ENCODE data around the gene CNGB1. TPM values are rescaled to one million over a fixed set of nuclear protein-coding genes. Genes with fewer than 3 reads are reported as not detected.
"Not testable (repeated sequence)": the region's sequence is repeated elsewhere in the genome, so short reads cannot be mapped to it uniquely, and the experiment has no call there.

The CNGB1 gene
- total RNA-seq, 1 donor from 2014 or later: not detected

DNA sequence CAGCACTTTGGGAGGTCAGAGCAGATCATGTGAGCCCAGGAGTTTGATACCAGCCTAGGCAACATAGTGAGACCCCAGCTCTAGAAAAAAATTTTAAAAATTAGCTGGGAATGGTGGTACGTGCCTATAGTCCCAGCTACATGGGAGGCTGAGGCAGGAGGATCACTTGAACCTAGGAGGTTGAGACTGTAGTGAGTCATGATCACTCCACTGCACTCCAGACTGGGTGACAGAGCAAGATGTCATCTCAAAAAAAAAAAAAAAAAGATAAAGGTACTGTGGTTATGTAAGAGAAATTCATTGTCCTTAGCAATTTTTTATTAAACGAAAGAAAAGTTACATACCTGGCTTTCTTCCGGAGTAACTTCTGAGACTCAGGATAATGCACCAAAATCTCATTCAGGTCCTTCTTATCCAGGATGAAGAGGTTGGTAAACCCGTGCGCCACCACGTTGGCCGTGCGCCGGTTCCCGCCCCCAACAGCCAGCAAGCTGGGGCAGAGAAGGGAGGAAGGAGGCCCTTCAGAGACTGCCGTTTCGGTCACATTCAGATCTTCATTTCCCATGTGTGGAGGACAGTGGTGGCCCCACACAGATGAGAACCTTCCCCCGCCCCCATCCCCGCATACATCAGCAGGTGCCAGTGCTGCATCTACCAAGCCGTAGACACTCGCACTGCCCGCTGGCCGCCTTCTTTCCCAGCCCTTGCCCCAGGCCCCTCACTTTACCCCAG, 73.7 kb downstream of the CNGB1 start:
- no peaks in the 10 kb centered on the region for H3K9me3 Mint-ChIP-seq
- H3K27me3 Mint-ChIP-seq (ENCODE audit: low read depth): peaks cover 13% of the 10 kb centered on the region
- intact Hi-C loops (cut with micrococcal nuclease): loop anchor here (5.0 to 10.0 kb wide), 3 partner anchors 140 to 322 kb away; partner anchors contain the start of gene CFAP20
- peaks cover 10% of the 10 kb centered on the region for H3K4me1 Mint-ChIP-seq (ENCODE audit: low read depth)
- H3K4me3 Mint-ChIP-seq (ENCODE audit: low read depth): no peak overlapping the region
- H3K36me3 Mint-ChIP-seq (ENCODE audit: low read depth): no peaks in the 10 kb centered on the region
- H3K27ac Mint-ChIP-seq: no peak overlapping the region
- DNase-seq (ENCODE audit: low spot score): no peak

DNA sequence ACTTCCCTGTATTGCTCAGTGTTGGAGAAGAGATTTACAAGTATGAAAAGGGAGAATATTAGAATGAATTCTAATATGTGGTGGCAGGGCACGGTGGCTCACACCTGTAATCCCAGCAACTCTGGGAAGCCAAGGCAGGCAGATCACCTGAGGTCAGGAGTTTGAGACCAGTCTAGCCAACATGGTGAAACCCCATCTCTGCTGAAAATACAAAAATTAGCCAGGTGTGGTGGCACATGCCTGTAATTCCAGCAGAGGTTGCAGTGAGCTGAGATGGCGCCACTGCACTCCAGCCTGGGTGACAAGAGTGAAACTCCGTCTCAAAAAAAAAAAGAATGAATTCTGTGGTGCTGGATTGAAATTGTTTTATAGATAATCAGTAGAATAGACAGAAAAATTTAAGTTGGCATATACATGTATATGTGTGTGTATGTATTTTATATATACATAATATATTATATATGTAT, 75.8 kb downstream of the CNGB1 start:
- H3K4me1 Mint-ChIP-seq (ENCODE audit: low read depth); H3K4me3 Mint-ChIP-seq (ENCODE audit: low read depth); DNase-seq (ENCODE audit: low spot score); H3K9me3 Mint-ChIP-seq; H3K27ac Mint-ChIP-seq; H3K36me3 Mint-ChIP-seq (ENCODE audit: low read depth): not testable (repeated sequence)
- intact Hi-C loops (cut with micrococcal nuclease): loop anchor here (5.0 to 10.0 kb wide), 3 partner anchors 138 to 320 kb away; partner anchors contain the start of gene CFAP20
- H3K27me3 Mint-ChIP-seq (ENCODE audit: low read depth): peaks cover 17% of the 10 kb centered on the region

DNA sequence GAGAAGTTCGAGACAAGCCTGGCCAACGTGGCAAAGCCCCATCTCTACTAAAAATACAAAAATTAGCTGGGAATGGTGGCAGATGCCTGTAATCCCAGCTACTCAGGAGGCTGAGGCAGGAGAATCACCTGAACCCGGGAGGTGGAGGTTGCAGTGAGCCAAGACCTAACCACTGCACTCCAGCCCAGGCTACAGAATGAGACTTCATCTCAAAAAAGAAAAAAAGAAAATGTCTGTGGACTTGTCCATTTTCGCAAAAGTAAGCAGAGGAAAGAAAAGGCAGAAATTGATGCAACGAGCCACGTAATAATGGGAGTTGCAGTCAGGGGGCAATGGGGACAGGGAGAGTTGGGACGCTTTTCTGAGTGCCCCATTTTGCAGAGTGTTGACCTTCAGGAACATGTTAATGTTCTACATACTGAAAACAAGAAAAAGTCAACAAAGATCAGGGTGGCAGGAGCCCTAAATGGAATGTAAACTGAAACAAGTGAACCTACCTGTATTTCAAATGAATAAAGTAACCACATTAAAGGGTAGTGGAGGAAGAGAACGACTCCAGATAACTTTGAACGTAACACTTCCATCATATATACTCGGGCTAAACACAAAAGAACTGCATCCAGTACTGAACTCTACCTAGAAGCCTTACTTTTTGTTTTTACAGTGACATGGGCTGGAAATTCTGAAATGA, 76.4 kb downstream of the CNGB1 start:
- H3K27ac Mint-ChIP-seq: no peak overlapping the region
- H3K27me3 Mint-ChIP-seq (ENCODE audit: low read depth): peaks cover 15% of the 10 kb centered on the region
- intact Hi-C loops (cut with micrococcal nuclease): loop anchor here (5.0 to 10.0 kb wide), 3 partner anchors 137 to 320 kb away; partner anchors contain the start of gene CFAP20
- H3K36me3 Mint-ChIP-seq (ENCODE audit: low read depth): no peaks in the 10 kb centered on the region
- no peak for DNase-seq (ENCODE audit: low spot score)
- H3K4me1 Mint-ChIP-seq (ENCODE audit: low read depth): peaks cover 10% of the 10 kb centered on the region
- H3K4me3 Mint-ChIP-seq (ENCODE audit: low read depth): no peak overlapping the region
- no peaks in the 10 kb centered on the region for H3K9me3 Mint-ChIP-seq

DNA sequence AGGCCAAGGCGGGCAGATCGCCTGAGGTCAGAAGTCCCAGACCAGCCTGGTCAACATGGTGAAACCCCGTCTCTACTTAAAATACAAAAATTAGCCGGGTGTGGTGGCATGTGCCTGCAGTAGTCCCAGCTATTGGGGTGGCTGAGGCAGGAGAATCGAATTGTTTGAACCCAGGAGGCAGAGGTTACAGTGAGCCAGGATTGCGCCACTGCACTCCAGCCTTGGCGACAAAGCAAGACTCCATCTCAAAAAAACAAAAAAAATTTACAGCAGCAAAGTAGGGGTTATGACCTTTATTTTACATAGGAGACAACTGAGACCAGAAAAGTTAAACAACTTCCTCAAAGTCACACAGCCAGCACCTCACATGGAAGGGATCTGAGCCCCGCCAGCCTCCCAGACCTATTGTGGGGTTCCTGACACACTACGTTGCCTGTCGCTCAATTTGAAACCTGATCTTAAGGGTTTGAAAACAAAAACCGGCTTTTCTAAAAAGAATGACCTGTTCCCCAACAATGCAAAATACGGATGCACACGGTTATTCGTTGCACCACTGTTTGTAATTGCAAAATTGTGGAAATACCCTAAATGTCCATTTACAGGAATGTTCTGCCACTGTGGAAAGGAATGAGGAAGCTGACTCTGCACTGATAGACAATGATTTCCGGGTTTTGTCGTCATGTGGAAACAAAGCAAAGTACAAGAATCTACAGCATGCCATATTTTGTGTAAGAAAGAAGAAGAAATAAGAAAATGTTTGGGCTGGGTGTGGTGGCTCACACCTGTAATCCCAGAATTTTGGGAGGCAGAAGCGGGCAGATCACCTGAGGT, 77.2 kb downstream of the CNGB1 start:
- Mint-ChIP-seq H3K9me3 (no peaks in the 10 kb centered on the region), H3K4me3 (ENCODE audit: low read depth) (no peak overlapping the region), H3K4me1 (ENCODE audit: low read depth) (peaks cover 10% of the 10 kb centered on the region), H3K27ac (no peak overlapping the region), H3K36me3 (ENCODE audit: low read depth) (no peaks in the 10 kb centered on the region), H3K27me3 (ENCODE audit: low read depth) (peaks cover 15% of the 10 kb centered on the region)
- intact Hi-C loops (cut with micrococcal nuclease): loop anchor here (10.0 kb wide), 2 partner anchors 231 to 319 kb away; partner anchors contain the start of gene CFAP20
- no peak for DNase-seq (ENCODE audit: low spot score)

DNA sequence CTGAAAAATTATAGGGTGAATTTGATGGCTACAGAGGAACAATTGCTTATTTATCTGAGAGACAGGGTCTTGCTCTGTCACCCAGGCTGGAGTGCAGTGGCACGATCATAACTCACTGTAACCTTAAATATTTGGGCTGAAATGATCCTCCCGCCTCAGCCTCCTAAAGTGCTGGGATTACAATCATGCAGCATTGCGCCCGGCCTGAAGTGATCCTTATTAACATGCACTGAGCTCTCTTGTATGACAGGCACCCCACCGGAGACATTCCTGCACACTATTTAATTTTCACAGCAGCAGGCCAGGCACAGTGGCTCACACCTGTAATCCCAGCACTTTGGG, 77.7 kb downstream of the CNGB1 start:
- intact Hi-C loops (cut with micrococcal nuclease): loop anchor here (10.0 kb wide), 2 partner anchors 232 to 318 kb away; partner anchors contain the start of gene CFAP20
- Mint-ChIP-seq H3K27me3 (ENCODE audit: low read depth) (peaks cover 17% of the 10 kb centered on the region), H3K4me3 (ENCODE audit: low read depth) (no peak overlapping the region), H3K27ac (no peak overlapping the region), H3K36me3 (ENCODE audit: low read depth) (no peaks in the 10 kb centered on the region), H3K9me3 (no peaks in the 10 kb centered on the region), H3K4me1 (ENCODE audit: low read depth) (peaks cover 10% of the 10 kb centered on the region)
- DNase-seq (ENCODE audit: low spot score): no peak

DNA sequence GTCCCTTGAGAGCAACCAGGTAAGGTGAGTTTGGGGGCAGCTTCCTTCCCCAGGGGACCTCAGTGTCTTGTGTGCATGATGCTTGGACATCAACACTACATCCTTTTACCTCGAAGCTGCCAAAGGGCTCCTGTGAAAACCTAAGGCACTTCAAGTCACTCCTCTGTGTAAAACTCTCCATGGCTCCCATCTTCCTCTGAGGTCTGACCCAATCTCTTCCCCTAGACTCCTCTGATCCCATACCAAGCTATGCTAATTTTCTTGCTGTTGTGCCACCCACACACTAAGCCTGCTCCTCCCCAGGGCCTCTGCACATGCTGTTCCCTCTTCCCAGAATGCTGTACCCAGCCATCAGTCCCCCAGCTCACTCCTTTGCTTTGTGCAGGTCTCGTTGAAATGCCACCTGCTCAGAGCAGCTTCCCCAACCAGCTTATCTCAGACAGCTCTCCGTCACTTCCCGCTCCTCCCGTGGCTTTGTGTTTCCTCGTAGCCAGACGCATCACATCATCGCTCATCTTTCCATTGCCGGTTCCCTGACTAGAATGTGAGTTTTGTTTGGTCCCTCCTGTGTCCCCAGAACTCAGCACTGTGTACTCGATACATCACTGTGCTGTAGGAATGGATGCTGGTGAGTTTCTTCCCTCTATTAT, 78.4 kb downstream of the CNGB1 start:
- Mint-ChIP-seq H3K36me3 (ENCODE audit: low read depth) (no peaks in the 10 kb centered on the region), H3K27ac (no peak overlapping the region), H3K4me1 (ENCODE audit: low read depth) (peaks cover 10% of the 10 kb centered on the region), H3K9me3 (no peaks in the 10 kb centered on the region), H3K27me3 (ENCODE audit: low read depth) (peaks cover 17% of the 10 kb centered on the region), H3K4me3 (ENCODE audit: low read depth) (no peak overlapping the region)
- intact Hi-C loops (cut with micrococcal nuclease): loop anchor here (10.0 kb wide), 2 partner anchors 232 to 318 kb away; partner anchors contain the start of gene CFAP20
- DNase-seq (ENCODE audit: low spot score): no peak

DNA sequence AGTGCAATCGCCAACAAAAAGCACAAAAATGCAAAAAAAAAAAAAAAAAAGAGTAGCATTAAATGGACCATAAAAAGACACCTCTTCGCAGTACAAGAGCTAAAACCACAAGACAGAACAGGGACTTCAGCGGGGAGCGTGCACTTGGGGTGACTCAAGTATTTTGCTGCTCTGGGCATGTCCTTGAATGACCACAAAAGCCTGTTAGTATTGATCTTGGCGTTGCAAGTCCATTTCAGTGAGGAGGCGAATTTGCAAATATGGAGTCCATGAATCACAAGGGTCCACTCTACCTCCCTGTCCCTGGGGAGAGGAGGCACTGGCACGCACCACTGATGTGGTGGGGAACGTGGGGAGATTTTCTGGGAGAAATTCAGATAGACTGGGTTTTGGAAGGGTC, 78.9 kb downstream of the CNGB1 start:
- Mint-ChIP-seq H3K4me1 (ENCODE audit: low read depth) (peaks cover 10% of the 10 kb centered on the region), H3K27ac (no peak overlapping the region), H3K4me3 (ENCODE audit: low read depth) (no peak overlapping the region), H3K36me3 (ENCODE audit: low read depth) (no peaks in the 10 kb centered on the region), H3K9me3 (no peaks in the 10 kb centered on the region), H3K27me3 (ENCODE audit: low read depth) (peaks cover 17% of the 10 kb centered on the region)
- intact Hi-C loops (cut with micrococcal nuclease): loop anchor here (10.0 kb wide), 2 partner anchors 233 to 317 kb away; partner anchors contain the start of gene CFAP20
- no peak for DNase-seq (ENCODE audit: low spot score)

DNA sequence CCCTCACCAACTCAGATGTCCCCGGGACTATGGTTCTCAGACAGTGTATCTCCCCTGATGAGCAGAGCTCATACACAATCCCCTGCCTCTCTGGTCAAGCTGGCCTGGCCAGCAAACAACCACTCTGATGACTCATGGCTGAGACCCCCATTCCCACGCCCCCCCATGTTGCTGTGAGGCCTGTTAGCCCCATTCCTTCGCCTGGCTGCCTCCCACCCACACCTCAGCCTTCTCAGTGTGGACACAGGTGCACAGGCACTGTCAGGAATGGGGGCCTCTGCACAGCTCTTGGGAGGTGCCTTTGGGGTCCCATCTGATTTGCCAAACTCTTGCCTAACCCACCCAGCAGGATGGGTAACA, 80.2 kb downstream of the CNGB1 start:
- no peak for DNase-seq (ENCODE audit: low spot score)
- H3K4me1 Mint-ChIP-seq (ENCODE audit: low read depth): peaks cover 10% of the 10 kb centered on the region
- H3K4me3 Mint-ChIP-seq (ENCODE audit: low read depth): no peak overlapping the region
- no peaks in the 10 kb centered on the region for H3K9me3 Mint-ChIP-seq
- intact Hi-C loops (cut with micrococcal nuclease): loop anchor here (10.0 kb wide), 2 partner anchors 234 to 316 kb away; partner anchors contain the start of gene CFAP20
- H3K36me3 Mint-ChIP-seq (ENCODE audit: low read depth): no peaks in the 10 kb centered on the region
- H3K27me3 Mint-ChIP-seq (ENCODE audit: low read depth): peaks cover 18% of the 10 kb centered on the region
- no peak overlapping the region for H3K27ac Mint-ChIP-seq

DNA sequence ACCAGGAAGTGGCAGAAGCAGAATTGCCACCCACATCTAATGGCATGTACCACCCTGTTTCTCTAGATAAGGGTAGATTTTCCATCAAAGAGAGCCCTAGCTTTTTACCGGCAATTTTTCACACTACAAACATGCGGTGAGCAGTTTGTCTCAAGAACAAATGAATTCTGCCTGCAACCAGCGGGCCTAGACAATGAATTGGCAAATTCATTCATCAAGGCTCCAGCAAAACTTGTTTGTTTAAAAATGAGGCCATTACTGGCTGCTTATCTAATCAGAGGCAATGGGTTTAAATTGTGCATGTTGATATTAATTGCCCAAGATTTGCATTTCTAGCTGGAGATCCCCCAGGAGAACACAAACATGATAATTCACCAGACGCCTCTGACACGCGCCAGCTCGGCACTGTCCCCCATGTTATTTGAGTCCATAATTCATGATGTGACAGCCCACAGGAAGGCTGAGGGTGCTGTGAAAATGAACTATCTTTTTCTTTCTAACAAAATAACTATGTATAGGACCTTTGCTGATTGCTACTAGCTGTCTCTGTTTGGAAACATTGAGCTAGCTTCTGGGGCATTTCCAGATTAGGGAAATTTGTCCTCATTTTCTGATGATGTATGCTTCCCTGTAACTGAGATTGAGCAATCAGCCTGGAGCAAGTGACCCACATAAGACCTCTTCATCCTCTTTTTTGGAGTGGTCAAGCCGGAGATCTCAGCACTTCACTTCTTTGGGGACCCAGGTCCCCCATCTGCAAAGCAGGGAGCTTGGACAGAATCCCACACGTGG, 80.8 kb downstream of the CNGB1 start:
- Mint-ChIP-seq H3K36me3 (ENCODE audit: low read depth) (no peaks in the 10 kb centered on the region), H3K27ac (no peak overlapping the region), H3K9me3 (no peaks in the 10 kb centered on the region), H3K4me1 (ENCODE audit: low read depth) (peaks cover 10% of the 10 kb centered on the region), H3K4me3 (ENCODE audit: low read depth) (no peak overlapping the region), H3K27me3 (ENCODE audit: low read depth) (peaks cover 23% of the 10 kb centered on the region)
- DNase-seq (ENCODE audit: low spot score): no peak
- intact Hi-C loops (cut with micrococcal nuclease): loop anchor here (10.0 kb wide), 2 partner anchors 235 to 315 kb away; partner anchors contain the start of gene CFAP20

DNA sequence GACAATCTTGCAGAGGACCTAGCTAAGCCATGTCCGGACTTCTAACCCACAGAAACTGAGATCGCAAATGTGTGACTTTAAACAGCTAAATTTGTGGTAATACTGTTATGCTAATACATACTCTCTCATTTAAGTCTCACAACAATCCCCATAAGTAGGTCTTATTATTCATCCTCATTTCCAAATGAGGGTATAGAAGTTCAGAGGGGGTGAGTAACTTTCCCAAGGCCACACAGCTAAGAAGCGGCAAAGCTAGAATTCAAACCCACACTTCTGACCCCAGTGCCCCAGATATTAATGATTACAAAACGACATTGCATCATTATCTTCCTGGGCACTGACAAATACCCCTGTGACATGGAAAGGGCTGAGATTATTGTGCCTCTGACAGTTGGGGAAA, 81.4 kb downstream of the CNGB1 start:
- Mint-ChIP-seq H3K27ac (no peak overlapping the region), H3K4me1 (ENCODE audit: low read depth) (peaks cover 7% of the 10 kb centered on the region), H3K9me3 (no peaks in the 10 kb centered on the region), H3K4me3 (ENCODE audit: low read depth) (no peak overlapping the region), H3K27me3 (ENCODE audit: low read depth) (peaks cover 26% of the 10 kb centered on the region), H3K36me3 (ENCODE audit: low read depth) (no peaks in the 10 kb centered on the region)
- no peak for DNase-seq (ENCODE audit: low spot score)
- intact Hi-C loops (cut with micrococcal nuclease): no loop called here

DNA sequence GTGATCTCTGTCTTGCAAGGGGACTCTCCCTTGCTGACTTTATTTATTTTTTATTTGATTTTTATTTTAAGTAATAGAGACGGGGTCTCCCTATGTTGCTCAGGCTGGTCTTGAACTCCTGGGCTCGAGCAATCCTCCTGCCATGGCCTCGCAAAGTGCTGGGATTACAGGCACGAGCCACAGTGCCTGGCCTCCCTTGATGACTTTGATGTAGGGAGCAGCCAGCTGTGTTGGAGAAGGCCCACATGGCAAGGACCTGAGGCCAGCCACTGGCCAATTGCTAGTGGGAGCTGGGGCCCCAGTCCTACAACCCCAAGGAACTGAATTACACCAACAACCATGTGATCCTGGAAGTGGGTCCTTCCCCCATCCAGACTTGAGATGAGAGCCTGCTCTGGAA, 81.8 kb downstream of the CNGB1 start:
- H3K27ac Mint-ChIP-seq: no peak overlapping the region
- peaks cover 29% of the 10 kb centered on the region for H3K27me3 Mint-ChIP-seq (ENCODE audit: low read depth)
- H3K4me3 Mint-ChIP-seq (ENCODE audit: low read depth): no peak overlapping the region
- no peaks in the 10 kb centered on the region for H3K9me3 Mint-ChIP-seq
- intact Hi-C loops (cut with micrococcal nuclease): no loop called here
- no peak for DNase-seq (ENCODE audit: low spot score)
- peaks cover 7% of the 10 kb centered on the region for H3K4me1 Mint-ChIP-seq (ENCODE audit: low read depth)
- no peaks in the 10 kb centered on the region for H3K36me3 Mint-ChIP-seq (ENCODE audit: low read depth)

Measured in activated T-helper 2 cell treated with anti-CD3 and anti-CD28 coated beads, Interferon-gamma antibody, Interleukin-2, Interleukin-4, amounts not matched to agents 10 μg/mL and 5 μg/mL and 100 μg/mL, durations not matched to agents 14 hours and 24 hours and 36 hours (primary cell).